GM21786 (cell line): ENCODE data around the gene STMP1.
A peak's percentile ranks its signal among the peaks of the same experiment; 100 is the strongest.
"Not testable (repeated sequence)": the region's sequence is repeated elsewhere in the genome, so short reads cannot be mapped to it uniquely, and the experiment has no call there.

Experiments
- ATAC-seq: cut with Tn5 transposase; IDR thresholded peaks from one replicate; pipeline ENCODE4 v1.9.1; 2021; ENCODE audit not compliant: unreplicated experiment

The STMP1 gene

GRCh38 chr7:135664046-135664589 is 1.8 kb downstream of the STMP1 start:
- no peak for ATAC-seq

- no peak for ATAC-seq
Measured at GRCh38 chr7:135665042-135665441, 2.7 kb downstream of the STMP1 start.

- ATAC-seq, result no peak
Measured at GRCh38 chr7:135666156-135666555, 3.8 kb downstream of the STMP1 start.

DNA sequence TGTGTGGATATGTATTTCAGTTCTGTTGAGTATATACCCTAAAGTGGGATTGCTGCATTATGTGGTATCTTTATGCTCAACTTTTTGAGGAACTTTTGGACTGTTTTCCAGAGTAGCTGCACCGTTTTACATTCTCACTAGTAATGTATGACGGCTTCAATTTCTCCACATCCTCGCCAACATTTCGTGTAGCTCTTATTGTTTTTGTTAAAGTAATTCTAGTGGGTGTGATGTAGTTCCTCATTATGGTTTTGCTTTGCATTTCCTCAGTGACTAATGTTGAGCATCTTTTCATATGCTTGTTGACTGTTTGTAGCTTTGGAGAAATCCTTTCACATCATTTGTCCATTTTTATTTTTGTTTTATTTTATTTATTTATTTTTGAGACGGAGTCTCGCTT is 4.5 kb downstream of the STMP1 start:
- ATAC-seq, result no peak

DNA sequence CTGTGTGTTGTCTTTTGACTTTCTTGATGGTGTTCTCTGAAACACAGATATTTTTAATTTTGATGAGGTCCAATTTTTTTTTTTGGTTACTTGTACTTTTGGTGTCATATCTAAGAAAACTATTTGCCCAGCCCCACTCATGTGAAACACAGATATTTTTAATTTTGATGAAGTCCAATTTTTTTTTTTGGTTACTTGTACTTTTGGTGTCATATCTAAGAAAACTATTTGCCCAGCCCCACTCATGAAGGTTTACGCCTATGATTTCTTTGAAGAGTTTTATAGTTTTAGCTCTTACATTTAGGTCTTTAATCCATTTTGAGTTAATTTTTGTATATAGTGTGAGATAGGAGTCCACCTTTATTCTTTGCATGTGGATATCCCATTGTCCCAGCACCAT is 5.3 kb downstream of the STMP1 start:
- ATAC-seq, result not testable (repeated sequence)

- not testable (repeated sequence) for ATAC-seq
Measured at GRCh38 chr7:135668852-135669395, 6.6 kb downstream of the STMP1 start.

DNA sequence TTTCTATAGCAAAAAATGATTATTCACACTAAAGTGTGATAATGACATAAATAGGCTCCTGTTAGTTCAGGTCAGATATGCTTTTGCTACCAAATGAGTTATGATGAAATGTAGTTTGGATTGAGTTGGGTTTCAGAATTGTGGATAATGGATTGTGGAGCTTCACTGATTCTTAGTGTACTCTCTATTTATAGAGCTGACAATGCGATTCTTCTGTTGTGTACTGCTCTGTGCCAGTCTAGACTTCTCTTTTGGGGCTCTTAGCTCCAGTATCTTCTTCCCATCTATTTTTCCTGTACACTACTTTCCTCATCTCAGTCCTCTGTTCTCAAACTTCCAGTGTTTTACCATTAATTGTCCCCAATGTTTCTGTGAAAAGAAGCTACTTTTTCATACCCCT is 7.5 kb downstream of the STMP1 start:
- ATAC-seq, result no peak

DNA sequence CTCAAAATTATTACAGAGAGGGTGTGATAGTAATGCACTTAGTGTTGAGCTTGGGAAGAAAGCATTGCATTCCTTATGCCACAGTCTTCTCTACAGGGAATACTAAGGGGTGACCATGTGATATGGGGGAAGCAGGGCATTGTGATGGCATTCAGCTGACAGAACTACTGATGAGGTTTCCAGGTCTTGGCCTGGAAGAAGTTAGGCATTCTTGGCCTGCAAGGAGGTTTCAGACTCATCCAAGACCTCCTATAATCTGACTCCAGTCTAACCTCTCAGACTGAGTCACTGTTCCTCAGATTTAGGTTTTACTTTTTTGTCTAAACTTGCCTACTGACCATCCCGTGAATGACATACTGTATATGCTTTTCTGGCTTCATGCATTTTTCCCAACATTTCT is 7.9 kb downstream of the STMP1 start:
- ATAC-seq, result no peak

DNA sequence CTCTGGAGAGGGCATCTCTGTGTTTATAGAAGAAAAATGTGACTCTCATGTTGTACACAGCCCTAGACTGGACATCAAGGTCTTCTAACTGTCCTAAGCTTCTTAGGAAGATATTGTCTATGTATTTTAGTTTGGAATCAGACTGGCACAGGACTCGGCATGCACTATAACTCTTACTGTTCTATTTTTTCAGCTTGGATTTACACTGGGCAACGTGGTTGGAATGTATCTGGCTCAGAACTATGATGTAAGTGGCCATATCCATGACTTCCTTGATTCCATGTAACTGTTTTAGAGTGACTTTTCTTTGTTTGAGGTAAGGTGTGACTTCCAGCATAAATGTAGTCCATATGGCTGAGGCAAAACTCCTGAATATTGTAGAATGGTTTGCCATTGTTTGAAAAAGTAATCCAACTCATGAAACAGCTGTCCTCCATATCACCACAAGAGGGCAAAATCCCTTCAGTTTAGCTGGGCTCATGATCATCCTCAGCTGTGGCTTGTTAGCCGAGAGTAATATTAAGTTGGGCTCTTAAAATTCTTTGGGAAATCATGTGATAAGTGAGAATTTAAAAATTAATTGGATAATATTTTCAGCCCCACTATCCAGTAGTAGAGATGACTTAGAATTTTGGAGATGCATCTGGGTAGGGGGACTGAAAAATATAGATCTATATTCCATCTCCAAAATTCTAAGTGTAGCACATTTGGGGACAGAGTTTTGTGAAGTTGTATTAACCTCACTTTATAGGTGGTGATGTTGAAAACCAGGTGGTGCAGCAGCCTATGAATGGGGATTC is 10.4 kb downstream of the STMP1 start:
- peak; percentile 73 for ATAC-seq

DNA sequence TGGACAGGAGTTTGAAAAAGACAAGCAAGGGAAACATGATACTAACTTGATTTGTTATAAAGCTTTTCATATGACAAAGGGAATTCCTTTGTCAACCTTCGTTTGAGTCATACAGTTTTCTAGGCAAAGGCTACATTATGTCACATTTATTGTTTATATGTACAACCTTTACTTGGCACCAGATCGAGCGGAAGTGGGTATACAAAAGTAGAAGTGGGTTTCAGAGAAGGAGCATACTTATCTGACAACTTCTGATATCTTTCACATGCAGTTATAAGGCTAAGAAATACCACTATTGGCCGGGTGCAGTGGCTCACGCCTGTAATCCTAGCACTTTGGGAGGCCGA is 11.0 kb downstream of the STMP1 start:
- ATAC-seq, result no peak

- ATAC-seq, result no peak
Measured at GRCh38 chr7:135678612-135679575, 16.6 kb downstream of the STMP1 start.

DNA sequence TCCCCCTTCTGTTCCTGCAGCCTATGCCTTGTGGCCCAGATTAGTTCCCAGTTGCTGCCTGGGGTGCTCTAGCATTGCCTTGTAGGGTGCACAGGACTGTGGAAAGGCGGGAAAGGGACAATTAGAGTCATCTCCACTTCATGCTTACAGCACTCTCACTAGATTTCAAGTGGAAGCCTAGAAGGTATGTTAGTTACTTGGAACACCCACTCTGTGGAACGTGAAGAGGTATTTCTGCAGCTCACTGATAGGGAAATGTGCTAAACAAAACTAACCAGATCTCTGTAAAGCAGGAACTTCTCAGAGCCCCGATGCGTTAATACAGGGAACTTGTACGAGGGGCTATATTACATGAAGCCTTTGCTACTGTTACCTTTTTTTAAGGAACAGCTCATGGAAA is 19.4 kb downstream of the STMP1 start:
- no peak for ATAC-seq

DNA sequence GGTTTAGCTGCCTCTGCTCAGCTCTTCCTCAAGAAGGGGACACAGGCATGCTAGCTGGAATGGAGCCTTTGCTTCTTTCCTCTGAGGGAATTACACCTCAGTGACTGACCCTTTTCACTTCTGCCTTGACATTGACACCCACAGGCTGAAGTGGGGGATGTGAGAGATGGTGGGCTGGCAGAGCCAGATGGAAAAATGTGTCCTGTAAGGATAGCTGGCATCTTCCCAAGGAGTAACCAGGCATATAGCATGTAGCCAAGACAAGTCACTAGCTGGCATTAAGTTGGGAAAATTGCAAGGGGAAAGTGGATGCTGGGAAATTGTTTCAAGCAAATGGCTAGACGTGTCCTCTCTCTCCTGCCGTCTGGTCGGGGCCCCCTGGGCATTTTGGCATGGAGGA is 19.9 kb downstream of the STMP1 start:
- no peak for ATAC-seq

GRCh38 chr7:135683609-135684008 is 21.3 kb downstream of the STMP1 start:
- ATAC-seq, result no peak

- ATAC-seq, result no peak
Measured at GRCh38 chr7:135684136-135684535, 21.8 kb downstream of the STMP1 start.

DNA sequence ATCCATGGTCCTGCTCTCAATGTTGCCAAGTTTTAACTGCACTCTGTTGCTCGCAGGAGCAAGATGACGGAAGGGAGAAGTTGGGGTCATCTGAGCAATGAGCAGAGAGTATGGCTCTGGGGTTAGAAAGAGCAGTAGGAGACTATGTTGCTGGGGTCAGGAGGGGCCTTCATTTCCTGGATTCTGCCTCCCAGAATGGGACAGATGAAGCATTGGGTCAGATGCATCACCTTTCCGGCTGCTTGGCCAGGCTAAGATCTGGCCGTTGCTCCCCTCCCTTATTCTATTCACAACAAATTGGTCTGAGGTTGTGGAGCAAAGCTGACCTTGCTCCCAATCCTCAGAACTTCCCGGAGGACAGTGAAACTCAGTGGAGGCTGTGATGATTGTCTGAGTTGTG is 22.4 kb downstream of the STMP1 start:
- no peak for ATAC-seq

DNA sequence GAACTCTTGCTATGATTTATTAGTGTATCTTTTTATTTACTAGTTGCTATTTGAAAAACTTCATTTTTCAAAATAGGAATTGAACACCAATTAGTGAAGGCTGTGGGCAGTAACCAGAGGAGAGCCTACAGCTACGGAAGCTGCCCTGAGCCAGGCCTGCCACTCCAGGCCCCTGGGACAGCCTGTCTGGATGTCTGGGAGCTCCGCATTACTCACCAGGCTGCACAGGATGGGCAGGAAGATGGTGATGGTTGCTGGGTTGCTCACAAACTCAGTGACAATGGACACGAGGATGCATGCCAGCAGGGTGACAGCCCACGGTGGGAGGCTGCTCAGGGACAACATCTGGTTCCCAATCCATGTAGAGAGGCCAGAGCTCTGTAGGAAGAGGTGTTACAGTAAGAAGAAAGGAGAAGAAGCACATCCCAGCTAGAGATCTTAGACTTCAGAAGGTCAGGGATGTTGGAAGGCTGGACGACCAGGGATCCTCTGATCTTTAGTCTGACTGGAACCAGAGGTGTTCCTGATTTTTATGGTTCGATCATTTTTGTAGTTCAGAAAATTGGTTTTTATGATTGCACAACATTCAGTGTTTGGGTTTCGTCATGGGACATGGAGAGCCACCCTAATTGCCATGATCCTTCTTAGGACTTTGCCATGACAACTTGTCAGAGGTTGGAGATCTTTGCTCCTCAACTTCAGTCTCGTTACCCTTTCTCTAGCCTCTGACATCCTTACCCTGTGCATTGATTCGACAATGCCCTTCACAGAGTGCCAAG is 23.2 kb downstream of the STMP1 start:
- no peak for ATAC-seq

GRCh38 chr7:135687466-135687865 is 25.2 kb downstream of the STMP1 start:
- ATAC-seq, result no peak

DNA sequence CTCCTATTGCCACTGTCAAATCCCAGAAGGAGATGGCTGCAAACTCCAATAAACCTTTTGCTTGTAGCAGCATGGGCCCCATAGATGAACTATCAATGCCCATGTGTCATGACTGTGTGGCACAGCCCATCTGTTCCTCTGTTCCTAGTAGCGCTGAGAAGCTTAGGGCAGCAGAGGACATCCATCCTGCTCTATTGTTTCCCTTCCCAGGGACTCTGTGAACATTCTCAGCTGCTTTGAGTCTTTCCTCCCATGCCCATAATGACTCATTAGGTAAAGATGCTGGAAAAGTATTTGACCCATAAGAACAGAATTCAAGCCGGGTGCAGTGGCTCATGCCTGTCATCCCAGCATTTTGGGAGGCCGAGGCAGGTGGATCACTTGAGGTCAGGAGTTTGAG is 28.3 kb downstream of the STMP1 start:
- no peak for ATAC-seq

DNA sequence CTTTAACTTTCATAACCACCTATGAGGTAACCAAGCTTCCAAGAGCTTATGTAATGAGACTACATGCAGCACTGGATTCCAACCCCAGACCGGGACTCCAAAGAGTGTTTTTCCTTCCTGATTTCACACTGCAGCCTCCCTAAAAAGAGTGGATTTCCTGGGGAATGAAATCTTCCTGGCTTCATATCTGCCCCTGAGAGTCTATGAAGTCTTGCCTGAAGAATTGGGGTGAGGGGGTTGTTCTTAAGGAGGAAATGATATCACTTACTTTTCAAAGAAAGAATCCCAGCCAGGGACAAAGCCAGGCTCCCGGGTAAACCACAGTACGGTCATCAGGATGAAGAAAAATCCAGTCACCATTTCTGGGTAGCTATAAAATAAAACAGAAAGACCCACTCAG is 29.7 kb downstream of the STMP1 start:
- ATAC-seq, result no peak

DNA sequence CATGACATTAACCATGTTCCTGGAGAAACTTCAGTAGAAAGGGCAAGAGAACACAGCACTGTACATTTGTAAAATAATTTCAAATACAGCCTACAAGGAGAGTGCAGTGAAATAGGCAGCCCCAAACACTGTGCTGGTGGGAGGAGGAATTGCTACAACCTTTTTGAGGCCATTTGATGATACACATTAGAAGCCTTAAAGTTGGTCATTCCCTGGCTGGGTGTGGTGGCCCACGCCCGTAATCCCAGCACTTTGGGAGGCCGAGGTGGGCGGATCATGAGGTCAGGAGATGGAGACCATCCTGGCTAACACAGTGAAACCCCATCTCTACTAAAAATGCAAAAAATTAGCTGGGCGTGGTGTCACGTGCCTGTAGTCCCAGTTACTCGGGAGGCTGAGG is 30.3 kb downstream of the STMP1 start:
- not testable (repeated sequence) for ATAC-seq
